ENCODE results near the gene CDRT15.
"Not testable (repeated sequence)": the region's sequence is repeated elsewhere in the genome, so short reads cannot be mapped to it uniquely, and the experiment has no call there.

The CDRT15 gene

DNA sequence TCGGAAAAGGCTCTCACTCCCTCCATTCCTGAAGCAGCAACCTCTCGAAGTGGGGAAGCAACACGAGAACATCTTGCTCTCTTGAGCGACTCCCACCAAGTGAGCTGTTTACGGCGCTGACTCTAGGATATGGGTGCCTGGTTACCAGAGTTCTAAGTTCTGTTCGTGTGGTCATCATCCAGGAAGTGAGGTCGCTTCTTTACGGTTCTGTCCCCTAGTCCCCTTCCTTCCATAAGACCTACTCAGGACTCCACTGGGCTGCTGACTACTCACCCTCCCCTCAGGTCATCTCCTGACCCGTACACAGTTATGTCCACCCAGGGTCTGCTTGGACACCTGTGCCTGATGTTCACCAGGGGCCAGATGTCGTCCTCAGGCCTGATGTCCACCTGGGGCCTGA lies at the start of gene CDRT15:
CDRT15 (minus strand) TSS at position 101 of the 400 bp plus-strand sequence; CDS start at position 72, 29 bp downstream.
- not testable (repeated sequence) for H3K4me3 ChIP-seq (ENCODE audit: low read length)

DNA sequence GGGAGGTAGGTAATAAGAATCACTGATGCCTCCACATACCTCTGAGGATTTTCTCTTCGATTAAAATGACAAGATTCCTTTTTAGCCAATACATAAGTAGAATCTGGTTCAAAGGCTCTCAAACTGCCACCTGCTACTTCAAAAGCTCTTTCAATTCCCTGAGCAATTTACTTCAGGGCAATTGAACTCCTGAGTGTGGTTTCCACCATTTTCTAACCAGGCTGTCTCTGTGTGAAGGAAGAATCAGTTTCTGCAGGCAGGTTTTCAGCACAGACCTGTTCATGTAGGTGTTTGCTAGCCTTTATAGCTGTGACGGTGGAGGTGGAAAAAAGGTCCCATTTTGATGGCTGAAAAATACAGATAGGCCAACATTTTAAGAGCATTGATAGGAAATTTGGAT lies 46.1 kb upstream of the CDRT15 start:
- TF ChIP-seq ZNF274 (IDR thresholded peaks at IDR 0.05; ENCODE audit: low read depth, low read length): no peak
- no peak overlapping the region for H3K4me3 ChIP-seq (ENCODE audit: low read length)

DNA sequence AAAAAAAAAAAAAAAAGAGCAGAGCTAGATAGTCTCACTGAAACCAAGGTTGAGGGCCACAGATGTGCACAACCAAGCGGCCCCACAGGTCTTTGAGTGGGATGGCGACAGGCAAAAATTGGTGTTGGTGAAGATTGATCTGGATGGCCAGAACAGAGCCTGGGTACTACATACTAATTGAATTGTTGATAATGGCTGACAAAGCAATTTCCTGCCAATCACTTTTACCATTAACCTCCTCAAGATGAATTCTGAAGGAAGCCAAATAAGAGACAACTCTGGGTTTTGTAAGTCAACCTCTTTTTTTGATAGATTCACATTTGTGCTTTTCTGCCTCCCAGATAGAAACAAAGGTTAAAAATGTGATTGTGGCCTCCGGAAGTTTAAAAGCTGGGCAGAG lies 44.9 kb upstream of the CDRT15 start:
- TF ChIP-seq ZNF274 (IDR thresholded peaks at IDR 0.05; ENCODE audit: low read depth, low read length): no peak
- H3K4me3 ChIP-seq (ENCODE audit: low read length): no peak overlapping the region

DNA sequence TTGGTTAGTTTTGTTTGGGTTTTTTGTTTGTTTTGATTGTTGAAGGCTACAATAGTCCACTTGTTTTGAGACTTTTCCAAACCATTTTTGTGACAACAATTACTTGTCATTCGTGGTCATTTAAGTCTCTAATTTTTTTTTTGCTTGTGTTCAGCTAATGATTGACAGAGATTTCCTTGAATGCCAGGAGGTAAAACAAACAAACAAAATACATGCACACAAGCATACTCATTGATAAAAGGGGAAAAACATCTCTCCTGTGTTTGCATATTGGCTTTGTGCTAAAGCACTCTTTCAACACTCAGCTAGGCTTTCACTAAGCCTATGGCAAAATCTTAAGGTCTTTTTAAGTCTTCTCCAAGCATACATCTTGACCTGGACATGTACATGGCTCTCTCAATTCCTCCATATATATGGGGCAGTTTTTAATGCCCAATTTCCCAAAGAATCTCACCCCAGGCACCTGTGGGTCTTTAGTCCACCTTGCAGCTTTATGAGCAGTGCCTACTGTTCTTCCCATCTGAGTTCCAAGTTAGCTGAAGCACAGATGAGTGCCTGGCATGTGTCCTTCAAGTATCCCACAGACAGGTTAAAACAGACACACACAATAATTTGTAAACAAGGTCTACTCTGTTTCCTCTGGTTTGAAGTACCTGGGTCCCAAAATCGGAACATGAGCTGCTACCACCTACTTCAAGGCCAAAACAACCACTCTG lies 40.0 kb upstream of the CDRT15 start:
- no peak overlapping the region for H3K4me3 ChIP-seq (ENCODE audit: low read length)
- no peak for TF ChIP-seq ZNF274 (IDR thresholded peaks at IDR 0.05; ENCODE audit: low read depth, low read length)

- TF ChIP-seq ZNF274 (IDR thresholded peaks at IDR 0.05; ENCODE audit: low read depth, low read length): no peak
- no peak overlapping the region for H3K4me3 ChIP-seq (ENCODE audit: low read length)
Measured at GRCh38 chr17:14270508-14270907, 33.8 kb upstream of the CDRT15 start.

DNA sequence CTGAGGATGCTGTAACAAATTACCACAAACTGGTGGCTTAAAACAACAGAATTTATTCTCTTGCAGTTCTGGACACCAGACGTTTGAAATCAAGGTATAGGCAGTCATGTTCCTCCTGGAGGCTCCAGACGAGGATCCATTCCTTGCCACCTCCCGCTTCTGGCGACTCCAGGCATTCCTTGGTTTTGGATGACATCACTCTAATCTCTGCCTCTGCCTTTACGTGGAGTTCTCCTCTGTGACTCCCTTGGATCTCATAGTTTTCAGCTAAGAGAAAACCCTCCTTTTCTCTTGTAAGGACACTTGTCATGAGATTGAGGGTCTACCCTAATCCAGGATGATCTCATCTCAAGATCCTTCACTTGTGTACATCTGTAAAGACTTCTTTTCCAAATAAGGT lies 32.8 kb upstream of the CDRT15 start:
- no peak for TF ChIP-seq ZNF274 (IDR thresholded peaks at IDR 0.05; ENCODE audit: low read depth, low read length)
- H3K4me3 ChIP-seq (ENCODE audit: low read length): no peak overlapping the region

GRCh38 chr17:14268264-14268663 lies 31.6 kb upstream of the CDRT15 start:
- no peak overlapping the region for H3K4me3 ChIP-seq (ENCODE audit: low read length)
- no peak for TF ChIP-seq ZNF274 (IDR thresholded peaks at IDR 0.05; ENCODE audit: low read depth, low read length)

GRCh38 chr17:14261406-14261805 lies 24.7 kb upstream of the CDRT15 start:
- no peak overlapping the region for H3K4me3 ChIP-seq (ENCODE audit: low read length)
- no peak for TF ChIP-seq ZNF274 (IDR thresholded peaks at IDR 0.05; ENCODE audit: low read depth, low read length)

GRCh38 chr17:14245629-14246028 lies 9.0 kb upstream of the CDRT15 start:
- no peak overlapping the region for H3K4me3 ChIP-seq (ENCODE audit: low read length)
- TF ChIP-seq ZNF274 (IDR thresholded peaks at IDR 0.05; ENCODE audit: low read depth, low read length): no peak

GRCh38 chr17:14245002-14245401 lies 8.3 kb upstream of the CDRT15 start:
- H3K4me3 ChIP-seq (ENCODE audit: low read length): no peak overlapping the region
- no peak for TF ChIP-seq ZNF274 (IDR thresholded peaks at IDR 0.05; ENCODE audit: low read depth, low read length)

- H3K4me3 ChIP-seq (ENCODE audit: low read length): not testable (repeated sequence)
Measured at GRCh38 chr17:14239271-14239670, 2.6 kb upstream of the CDRT15 start.

DNA sequence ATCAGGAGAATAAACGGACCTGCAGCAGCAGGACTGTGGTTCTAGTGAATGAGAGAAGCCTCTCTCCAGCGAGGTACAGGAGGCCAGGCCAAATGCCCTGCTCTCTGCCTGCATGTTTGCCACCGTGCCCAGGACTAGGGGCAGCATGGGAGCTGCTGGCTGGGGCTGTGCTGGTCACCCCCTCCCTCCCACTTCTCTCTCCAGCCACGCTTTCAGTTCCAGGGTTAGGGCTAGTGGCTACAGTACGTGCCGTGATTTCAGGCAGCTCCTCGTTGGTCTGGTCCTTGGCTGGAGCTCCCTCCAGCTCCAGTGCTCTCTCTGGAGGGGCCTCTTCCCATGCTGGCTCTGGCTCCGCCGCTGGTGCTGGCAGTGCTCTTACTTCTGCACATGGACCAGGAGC lies 630 bp downstream of the CDRT15 start:
- H3K4me3 ChIP-seq (ENCODE audit: low read length): not testable (repeated sequence)

GRCh38 chr17:14235047-14235446 lies 1.6 kb downstream of the CDRT15 start:
- not testable (repeated sequence) for H3K4me3 ChIP-seq (ENCODE audit: low read length)

- H3K4me3 ChIP-seq (ENCODE audit: low read length): not testable (repeated sequence)
Measured at GRCh38 chr17:14231187-14231586, 5.5 kb downstream of the CDRT15 start.

- TF ChIP-seq ZNF274 (IDR thresholded peaks at IDR 0.05; ENCODE audit: low read depth, low read length): no peak
- H3K4me3 ChIP-seq (ENCODE audit: low read length): no peak overlapping the region
Measured at GRCh38 chr17:14228903-14229302, 7.8 kb downstream of the CDRT15 start.

- TF ChIP-seq ZNF274 (IDR thresholded peaks at IDR 0.05; ENCODE audit: low read depth, low read length): no peak
- no peak overlapping the region for H3K4me3 ChIP-seq (ENCODE audit: low read length)
Measured at GRCh38 chr17:14227052-14227451, 9.6 kb downstream of the CDRT15 start.
